Measurements from ENCODE around the gene HEATR5A. TPM values are rescaled to one million over a fixed set of nuclear protein-coding genes. Genes with fewer than 3 reads are reported as not detected.
"Not testable (repeated sequence)": the region's sequence is repeated elsewhere in the genome, so short reads cannot be mapped to it uniquely, and the experiment has no call there.

The HEATR5A gene
- total RNA-seq, 4 donors from 2014 or later = 24.3 to 134 (median 34.9) TPM

GRCh38 chr14:31258427-31259039, 161.8 kb downstream of the HEATR5A start:
- Histone ChIP-seq H3K9me3 (no peaks in the 10 kb centered on the region), H3K4me1 (peaks cover 0 to 11% (median 2%) of the 10 kb centered on the region in 4 donors), H3K27me3 (no peaks in the 10 kb centered on the region), H3K4me3 (no peak overlapping the region), H3K36me3 (no peaks in the 10 kb centered on the region), H3K27ac (no peak overlapping the region)
- DNase-seq = no peak
- no peak for TF ChIP-seq POLR2A (IDR thresholded peaks at IDR 0.05)
- TF ChIP-seq CTCF (IDR thresholded peaks at IDR 0.05) = no peak

DNA sequence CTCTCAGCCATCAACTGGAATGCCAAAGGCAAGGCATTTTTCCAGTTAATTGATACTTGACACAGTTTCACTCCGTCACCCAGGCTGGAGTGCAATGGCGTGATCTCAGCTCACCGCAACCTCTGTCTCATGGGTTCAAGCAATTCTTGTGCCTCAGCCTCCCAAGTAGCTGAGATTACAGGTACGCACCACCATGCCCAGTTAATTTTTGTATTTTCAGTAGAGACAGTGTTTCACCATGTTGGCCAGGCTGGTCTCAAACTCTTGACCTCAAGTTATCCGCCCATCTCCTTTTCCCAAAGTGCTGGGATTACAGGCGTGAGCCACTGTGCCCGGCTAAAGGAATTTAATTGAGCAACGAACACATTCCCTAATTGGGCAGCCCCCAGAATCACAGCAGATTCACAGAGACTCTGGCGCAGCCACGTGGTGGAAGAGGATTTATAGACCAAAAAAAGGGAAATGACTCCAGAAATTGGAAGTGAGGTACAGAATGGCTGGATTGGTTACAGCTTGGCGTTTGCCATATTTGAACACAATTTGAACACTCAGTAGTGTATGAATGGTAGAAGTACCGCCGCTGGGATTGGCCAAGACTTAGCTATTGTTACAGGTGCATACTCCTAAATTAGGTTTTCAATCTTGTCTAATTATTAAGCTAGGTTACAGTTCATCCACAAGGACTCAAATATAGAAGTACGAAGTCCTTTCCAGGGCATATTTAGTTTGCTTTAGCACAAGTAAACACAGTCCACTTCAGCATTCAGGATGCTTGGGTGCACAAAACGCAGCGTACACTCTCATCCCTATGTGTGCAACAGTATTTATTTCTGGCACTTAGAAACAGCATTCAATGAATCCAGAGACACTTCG, 162.6 kb downstream of the HEATR5A start:
- H3K9me3 ChIP-seq, H3K36me3 ChIP-seq, H3K4me3 ChIP-seq, DNase-seq, H3K27me3 ChIP-seq: not testable (repeated sequence)
- peak overlapping the region in 1 of 4 donors; percentile 19 for H3K27ac ChIP-seq
- H3K4me1 ChIP-seq = peaks cover 0 to 11% (median 2%) of the 10 kb centered on the region in 4 donors

DNA sequence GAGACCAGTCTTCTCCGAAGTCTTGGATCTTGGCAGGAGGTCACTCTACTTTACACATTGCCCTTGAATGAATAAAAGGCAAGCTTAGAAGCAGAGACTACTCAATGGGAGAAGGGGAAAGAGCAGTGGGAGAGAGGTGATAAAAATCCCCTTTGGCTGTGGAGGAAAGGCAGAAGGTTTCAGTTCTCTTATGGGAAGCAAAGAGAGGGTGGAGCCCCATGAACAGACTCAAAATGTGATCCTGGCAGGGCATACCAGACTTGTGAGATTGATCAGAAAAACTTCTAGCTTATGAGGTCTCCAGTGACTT, 163.2 kb downstream of the HEATR5A start:
- H3K27me3 ChIP-seq = no peaks in the 10 kb centered on the region
- no peak overlapping the region for H3K27ac ChIP-seq
- TF ChIP-seq CTCF (IDR thresholded peaks at IDR 0.05) (no peak), POLR2A (IDR thresholded peaks at IDR 0.05) (no peak)
- peaks cover 0 to 11% (median 2%) of the 10 kb centered on the region in 4 donors for H3K4me1 ChIP-seq
- H3K9me3 ChIP-seq = no peaks in the 10 kb centered on the region
- H3K36me3 ChIP-seq = no peaks in the 10 kb centered on the region
- no peak overlapping the region for H3K4me3 ChIP-seq
- no peak for DNase-seq

DNA sequence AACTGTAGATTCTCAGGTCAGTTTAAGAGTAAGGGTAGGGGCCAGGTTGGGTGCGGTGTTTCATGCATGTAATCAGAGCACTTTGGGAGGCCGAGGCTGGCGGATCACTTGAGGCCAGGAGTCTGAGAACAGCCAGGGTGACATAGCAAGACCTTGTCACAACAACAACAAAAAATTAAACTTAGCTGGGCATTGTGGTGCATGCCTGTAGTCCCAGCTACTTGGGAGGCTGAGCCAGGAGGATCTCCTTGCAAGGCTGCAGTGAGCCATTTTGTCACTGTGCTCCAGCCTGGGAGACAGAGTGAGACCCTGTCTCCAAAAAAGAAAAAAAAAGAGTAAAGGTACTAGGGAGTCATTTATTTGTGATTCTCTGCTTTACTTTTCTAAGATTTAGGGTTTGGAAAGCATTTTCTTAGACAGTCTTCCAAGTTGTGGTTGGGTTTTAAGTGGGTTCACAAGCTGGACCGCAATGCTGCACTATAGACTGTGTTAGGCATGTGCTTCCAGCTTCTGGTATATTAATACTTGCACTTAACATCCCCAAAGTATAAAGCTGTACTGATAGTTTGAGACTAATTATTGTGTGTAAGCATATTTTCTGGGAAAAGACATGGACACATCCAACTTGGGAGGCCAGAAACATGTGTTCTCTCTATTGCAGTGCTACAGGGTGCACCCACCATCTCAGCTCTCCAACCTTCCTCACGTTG, 163.7 kb downstream of the HEATR5A start:
- TF ChIP-seq CTCF (IDR thresholded peaks at IDR 0.05) (no peak), POLR2A (IDR thresholded peaks at IDR 0.05) (no peak)
- Histone ChIP-seq H3K27ac (no peak overlapping the region), H3K4me1 (peaks cover 0 to 5% (median 2%) of the 10 kb centered on the region in 4 donors), H3K27me3 (no peaks in the 10 kb centered on the region), H3K9me3 (no peaks in the 10 kb centered on the region), H3K36me3 (no peaks in the 10 kb centered on the region), H3K4me3 (no peak overlapping the region)
- no peak for DNase-seq

DNA sequence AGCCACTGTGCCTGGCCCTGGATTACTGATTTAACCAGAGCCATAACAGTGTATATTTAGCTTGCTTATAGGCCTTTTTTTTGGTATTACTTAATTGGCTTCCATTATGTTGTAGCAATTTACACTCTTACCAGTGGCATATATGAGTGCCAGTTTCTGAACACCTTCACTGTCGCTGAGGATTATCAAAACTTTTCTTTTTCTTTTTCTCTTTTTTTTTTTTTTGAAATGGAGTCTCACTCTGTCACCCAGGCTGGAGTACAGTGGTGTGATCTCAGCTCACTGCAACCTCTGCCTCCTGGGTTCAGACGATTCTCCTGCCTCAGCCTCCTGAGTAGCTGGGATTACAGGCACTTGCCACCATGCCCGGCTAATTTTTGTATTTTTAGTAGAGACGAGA, 164.4 kb downstream of the HEATR5A start:
- not testable (repeated sequence) for H3K9me3 ChIP-seq, H3K4me3 ChIP-seq, H3K27ac ChIP-seq, DNase-seq, H3K36me3 ChIP-seq, H3K4me1 ChIP-seq, H3K27me3 ChIP-seq

DNA sequence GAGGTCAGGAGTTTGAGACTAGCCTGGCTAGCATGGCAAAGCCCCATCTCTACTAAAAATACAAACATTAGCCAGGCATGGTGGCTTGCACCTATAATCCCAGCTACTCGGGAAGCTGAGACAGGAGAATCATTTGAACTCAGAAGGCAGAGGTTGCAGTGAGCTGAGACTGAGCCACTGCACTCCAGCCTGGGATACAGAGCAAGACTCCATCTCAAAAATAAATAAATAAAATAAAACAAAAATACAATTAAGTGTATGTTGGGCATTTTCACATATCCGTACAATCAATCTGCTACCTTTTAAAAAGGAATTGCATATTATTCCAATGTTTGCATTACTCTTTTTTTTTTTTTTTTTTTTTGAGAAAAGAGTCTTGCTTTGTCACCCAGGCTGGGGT, 165.1 kb downstream of the HEATR5A start:
- H3K4me3 ChIP-seq = no peak overlapping the region
- H3K27ac ChIP-seq = no peak overlapping the region
- no peaks in the 10 kb centered on the region for H3K9me3 ChIP-seq
- H3K27me3 ChIP-seq = no peaks in the 10 kb centered on the region
- no peak for TF ChIP-seq CTCF (IDR thresholded peaks at IDR 0.05)
- no peak for TF ChIP-seq POLR2A (IDR thresholded peaks at IDR 0.05)
- H3K36me3 ChIP-seq = no peaks in the 10 kb centered on the region
- no peak for DNase-seq
- peaks cover 0 to 4% (median 2%) of the 10 kb centered on the region in 4 donors for H3K4me1 ChIP-seq

Data from Peyer's patch (tissue), 4 donors.